Measurements from ENCODE around the gene CST8. TPM values are rescaled to one million over a fixed set of nuclear protein-coding genes. Genes with fewer than 3 reads are reported as not detected.

CST8 gene
- total and polyA plus RNA-seq, 2 of the 4 experiments (the other 2 are of a cell fraction) = not detected

DNA sequence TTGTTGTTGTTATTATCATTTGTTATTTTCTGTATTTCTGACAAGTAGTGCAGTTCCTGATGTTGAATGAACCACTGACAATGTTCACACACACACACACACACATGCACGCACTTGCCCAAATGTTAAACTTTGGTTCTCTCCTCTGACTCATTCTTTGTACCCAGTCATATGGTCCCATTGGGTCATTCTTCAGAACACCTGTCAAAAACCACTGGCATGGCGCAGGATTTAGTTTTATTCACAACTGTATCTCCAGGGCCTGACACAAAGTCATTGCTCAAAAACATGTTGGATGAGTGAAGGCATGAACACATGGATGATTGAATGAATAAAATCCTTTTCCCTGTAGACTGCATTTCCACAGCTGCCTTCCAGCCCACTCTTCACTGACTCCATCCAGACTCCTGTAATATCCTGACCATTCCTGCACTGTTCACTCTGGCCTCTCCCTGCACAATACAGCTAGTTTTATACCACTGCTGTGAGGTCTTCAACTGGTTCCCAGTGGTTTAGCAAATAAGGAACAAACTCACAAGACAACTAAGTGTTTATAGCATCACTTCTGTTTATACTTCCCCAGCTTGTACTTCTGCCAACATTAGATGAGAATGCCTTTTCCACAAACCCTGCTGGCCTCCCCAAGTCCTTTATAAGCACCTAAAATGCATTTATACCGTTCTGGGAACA lies 31.3 kb upstream of the CST8 start:
- H3K4ac ChIP-seq (ENCODE audit: low read depth, low read length) = no peak overlapping the region
- WGBS, 2 experiments (ENCODE audit: extremely low coverage in 2 of 2, insufficient read length in 1 of 2) = no CpG with 5 or more reads among the region's 3 CpGs
- no peak overlapping the region for H3K18ac ChIP-seq (ENCODE audit: low read depth, low read length)
- dilution Hi-C loops (cut with HindIII; ENCODE audit: low sequenced_read_pairs, unreplicated experiment) (no loop called here), intact Hi-C loops (cut with micrococcal nuclease) (loop anchor here (10.0 kb wide), 1 partner anchor 115 kb away; no protein-coding TSS in a partner anchor), in situ Hi-C loops (cut with MboI; ENCODE audit: low sequenced_read_pairs) (no loop called here)
- no peak overlapping the region for H3K27ac ChIP-seq (ENCODE audit: insufficient read depth, low read length)
- H4K20me1 ChIP-seq (ENCODE audit: insufficient read depth, low read length) = no peaks in the 10 kb centered on the region
- H3K23ac ChIP-seq (ENCODE audit: low read depth, low read length) = no peak overlapping the region
- no peaks in the 10 kb centered on the region for H3K79me1 ChIP-seq (ENCODE audit: low read depth in 1 of 2, low read length in 2 of 2)
- no peaks in the 10 kb centered on the region for H3K4me1 ChIP-seq (ENCODE audit: control insufficient read depth, insufficient read depth, low read length)
- H2BK5ac ChIP-seq (ENCODE audit: low read depth, low read length, poor library complexity, severe bottlenecking) = no peak overlapping the region
- H2AK9ac ChIP-seq (replicated peaks; ENCODE audit: low read depth, low read length, poor library complexity) = no peak overlapping the region
- no peaks in the 10 kb centered on the region for H3K36me3 ChIP-seq (ENCODE audit: control insufficient read depth, insufficient read depth, low read length)
- H2BK15ac ChIP-seq (ENCODE audit: low read depth, low read length) = no peak overlapping the region
- ATAC-seq (ENCODE audit: low read depth) (no peak), DNase-seq (no peak)
- H3K14ac ChIP-seq (replicated peaks; ENCODE audit: low read depth, low read length) = no peak overlapping the region
- H3K4me2 ChIP-seq (ENCODE audit: low read depth, low read length) = no peak overlapping the region
- H3K9me3 ChIP-seq (ENCODE audit: control insufficient read depth, insufficient read depth, low read length) = no peaks in the 10 kb centered on the region
- no peak overlapping the region for H4K5ac ChIP-seq (ENCODE audit: low read depth, low read length)
- ChIA-PET POLR2A (ENCODE audit: unreplicated experiment) (no interaction called here), CTCF (interaction anchor here (0.9 kb wide), 1 partner anchor 41 kb away, joined by 5 read pairs; no protein-coding TSS in a partner anchor)
- no peak overlapping the region for H2AK5ac ChIP-seq (ENCODE audit: low read depth, low read length)
- no peak overlapping the region for H4K8ac ChIP-seq (ENCODE audit: low read depth in 2 of 2, low read length in 2 of 2)
- no peaks in the 10 kb centered on the region for H3K9me1 ChIP-seq (ENCODE audit: insufficient read depth, low read length)
- H3K4me3 ChIP-seq (ENCODE audit: insufficient read depth, low read depth, low read length) = no peak overlapping the region
- H2BK20ac ChIP-seq (ENCODE audit: low read depth, low read length) = no peak overlapping the region
- H2AFZ ChIP-seq (replicated peaks; ENCODE audit: low read length, poor library complexity) = no peak overlapping the region
- no TSS peak for BruUV-seq (replicated peaks)
- TF ChIP-seq SMC3 (IDR thresholded peaks at IDR 0.05; ENCODE audit: low read depth, low read length) (no peak), RAD21 (IDR thresholded peaks at IDR 0.05; ENCODE audit: low read length) (no peak), NFE2L2 (IDR thresholded peaks at IDR 0.05; ENCODE audit: low read depth, low read length) (no peak), MAFK (IDR thresholded peaks at IDR 0.05; ENCODE audit: low read depth, low read length) (no peak), CTCF (conservative IDR thresholded peaks at IDR 0.05; ENCODE audit: low read depth, low read length) (no peak), USF2 (IDR thresholded peaks at IDR 0.05; ENCODE audit: low read depth, low read length) (no peak), RFX5 (IDR thresholded peaks at IDR 0.05; ENCODE audit: low read depth, low read length) (no peak), FOS (IDR thresholded peaks at IDR 0.05; ENCODE audit: low read depth, low read length) (no peak), MXI1 (IDR thresholded peaks at IDR 0.05; ENCODE audit: borderline replicate concordance, low read depth, low read length) (no peak), CHD1 (IDR thresholded peaks at IDR 0.05; ENCODE audit: low read depth, low read length) (no peak), CEBPB (IDR thresholded peaks at IDR 0.05; ENCODE audit: low read depth, low read length) (no peak), RCOR1 (IDR thresholded peaks at IDR 0.05; ENCODE audit: insufficient replicate concordance, low read length) (no peak)
- TF ChIP-seq, protein P1, sequence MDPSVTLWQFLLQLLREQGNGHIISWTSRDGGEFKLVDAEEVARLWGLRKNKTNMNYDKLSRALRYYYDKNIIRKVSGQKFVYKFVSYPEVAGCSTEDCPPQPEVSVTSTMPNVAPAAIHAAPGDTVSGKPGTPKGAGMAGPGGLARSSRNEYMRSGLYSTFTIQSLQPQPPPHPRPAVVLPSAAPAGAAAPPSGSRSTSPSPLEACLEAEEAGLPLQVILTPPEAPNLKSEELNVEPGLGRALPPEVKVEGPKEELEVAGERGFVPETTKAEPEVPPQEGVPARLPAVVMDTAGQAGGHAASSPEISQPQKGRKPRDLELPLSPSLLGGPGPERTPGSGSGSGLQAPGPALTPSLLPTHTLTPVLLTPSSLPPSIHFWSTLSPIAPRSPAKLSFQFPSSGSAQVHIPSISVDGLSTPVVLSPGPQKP (IDR thresholded peaks at IDR 0.05; ENCODE audit: borderline replicate concordance, low read depth, low read length) = no peak
- peaks cover 6% of the 10 kb centered on the region for H3K27me3 ChIP-seq (ENCODE audit: control insufficient read depth, insufficient read depth, low read length)
- no peak overlapping the region for H4K91ac ChIP-seq (ENCODE audit: insufficient read depth, low read depth, low read length)
- no peak overlapping the region for H3K56ac ChIP-seq (ENCODE audit: extremely low read depth, insufficient read depth, low read length)
- no peak overlapping the region for H3K9ac ChIP-seq (ENCODE audit: low read depth, low read length)
- no peak overlapping the region for H2BK120ac ChIP-seq (ENCODE audit: low read depth, low read length)
